SK-N-SH treated with all-trans-retinoic acid at 6 μM for 48 hours (cell line): Measurements from ENCODE around the gene EPN2.

Source experiments
- ATAC-seq: fragments of 200-7000 bp; cut with Tn5 transposase; 3 replicates; pipeline ENCODE4 v1.9.1; 2020; ENCODE audit warnings: mild to moderate bottlenecking, moderate library complexity
- ARNTL ChIP-seq: fragments of 450-650 bp; formaldehyde crosslinking; IDR thresholded peaks from 2 replicates; pipeline ENCODE4 v1.5.0; 2020; ENCODE audit warnings: low read depth, mild to moderate bottlenecking, moderate library complexity, borderline replicate concordance
- BACH2 ChIP-seq: fragments of 250-450 bp; sonication (Bioruptor Pico); IDR thresholded peaks from 2 replicates; pipeline ENCODE4 v1.9.0; 2021; ENCODE audit warnings: mild to moderate bottlenecking, borderline replicate concordance
- CSDC2 ChIP-seq: fragments of 250-450 bp; sonication (Bioruptor Pico); IDR thresholded peaks from 2 replicates; pipeline ENCODE4 v1.5.0; 2020; ENCODE audit warnings: mild to moderate bottlenecking, moderate library complexity
- CSRNP3 ChIP-seq: fragments of 250-450 bp; sonication (Bioruptor Pico); IDR thresholded peaks from 2 replicates; pipeline ENCODE4 v1.5.1; 2021; ENCODE audit warnings: mild to moderate bottlenecking, moderate library complexity
- ESRRG ChIP-seq: fragments of 250-450 bp; sonication (Bioruptor Pico); IDR thresholded peaks from 2 replicates; pipeline ENCODE4 v1.6.1; 2021; ENCODE audit warnings: mild to moderate bottlenecking
- GLIS3 ChIP-seq: fragments of 250-450 bp; sonication (Bioruptor Pico); IDR thresholded peaks from 2 replicates; pipeline ENCODE4 v1.5.0; 2020; ENCODE audit warnings: mild to moderate bottlenecking, moderate library complexity
- ISL1 ChIP-seq: fragments of 250-450 bp; sonication (Bioruptor Pico); IDR thresholded peaks from 2 replicates; pipeline ENCODE4 v2.1.2; 2022; ENCODE audit warnings: mild to moderate bottlenecking, moderate library complexity
- OSR1 ChIP-seq: fragments of 250-450 bp; sonication (Bioruptor Pico); IDR thresholded peaks from 2 replicates; pipeline ENCODE4 v1.8.0; 2022; ENCODE audit warnings: moderate library complexity, mild to moderate bottlenecking, inconsistent platforms
- POU6F1 ChIP-seq: fragments of 250-450 bp; sonication (Bioruptor Pico); IDR thresholded peaks from 2 replicates; pipeline ENCODE4 v1.8.0; 2021; ENCODE audit warnings: low read depth, mild to moderate bottlenecking, moderate library complexity, borderline replicate concordance
- PPARA ChIP-seq: fragments of 250-450 bp; sonication (Bioruptor Pico); IDR thresholded peaks from 2 replicates; pipeline ENCODE4 v1.5.0; 2020; ENCODE audit warnings: mild to moderate bottlenecking, borderline replicate concordance
- RARB ChIP-seq: fragments of 250-450 bp; sonication (Bioruptor Pico); IDR thresholded peaks from 2 replicates; pipeline ENCODE4 v1.8.0; 2021; ENCODE audit warnings: mild to moderate bottlenecking, moderate library complexity
- SNAI2 ChIP-seq: fragments of 250-450 bp; sonication (Bioruptor Pico); IDR thresholded peaks from 2 replicates; pipeline ENCODE4 v1.5.0; 2020; ENCODE audit warnings: mild to moderate bottlenecking, moderate library complexity
- TCF4 ChIP-seq: fragments of 250-450 bp; sonication (Bioruptor Pico); IDR thresholded peaks from 2 replicates; pipeline ENCODE4 v1.8.0; 2021; ENCODE audit warnings: mild to moderate bottlenecking, moderate library complexity, borderline replicate concordance
- TOX ChIP-seq: fragments of 250-450 bp; sonication (Bioruptor Pico); IDR thresholded peaks from 2 replicates; pipeline ENCODE4 v1.8.0; 2021; ENCODE audit warnings: mild to moderate bottlenecking, moderate library complexity, borderline replicate concordance
- ZC3H10 ChIP-seq: fragments of 250-450 bp; sonication (Bioruptor Pico); IDR thresholded peaks from 2 replicates; pipeline ENCODE4 v1.5.1; 2021; ENCODE audit warnings: mild to moderate bottlenecking, moderate library complexity
- ZFP3 ChIP-seq: fragments of 250-450 bp; sonication (Bioruptor Pico); IDR thresholded peaks from 2 replicates; pipeline ENCODE4 v1.5.0; 2020; ENCODE audit warnings: mild to moderate bottlenecking, moderate library complexity
- ZNF565 ChIP-seq: fragments of 450-650 bp; formaldehyde crosslinking; conservative IDR thresholded peaks from 2 replicates; pipeline ENCODE4 v1.5.0; 2020; ENCODE audit warnings: low read depth, mild to moderate bottlenecking, moderate library complexity
- ZNF70 ChIP-seq: fragments of 450-650 bp; formaldehyde crosslinking; IDR thresholded peaks from 2 replicates; pipeline ENCODE4 v1.5.0; 2020; ENCODE audit warnings: mild to moderate bottlenecking, moderate library complexity
- ZNF8 ChIP-seq: fragments of 450-650 bp; formaldehyde crosslinking; IDR thresholded peaks from 2 replicates; pipeline ENCODE4 v1.5.0; 2020; ENCODE audit warnings: mild to moderate bottlenecking, moderate library complexity
- TF ChIP-seq, protein P1 (sequence below): fragments of 250-450 bp; sonication (Bioruptor Pico); IDR thresholded peaks from 2 replicates; pipeline ENCODE4 v1.5.1; 2020; ENCODE audit warnings: low read depth, mild to moderate bottlenecking, moderate library complexity
- TF ChIP-seq, protein P2 (sequence below): fragments of 250-450 bp; sonication (Bioruptor Pico); IDR thresholded peaks from 2 replicates; pipeline ENCODE4 v1.8.0; 2020; ENCODE audit warnings: mild to moderate bottlenecking, moderate library complexity, borderline replicate concordance
- TF ChIP-seq, protein P3 (sequence below): fragments of 250-450 bp; sonication (Bioruptor Pico); IDR thresholded peaks from 2 replicates; pipeline ENCODE4 v1.5.0; 2020; ENCODE audit warnings: mild to moderate bottlenecking, moderate library complexity

EPN2 gene

DNA sequence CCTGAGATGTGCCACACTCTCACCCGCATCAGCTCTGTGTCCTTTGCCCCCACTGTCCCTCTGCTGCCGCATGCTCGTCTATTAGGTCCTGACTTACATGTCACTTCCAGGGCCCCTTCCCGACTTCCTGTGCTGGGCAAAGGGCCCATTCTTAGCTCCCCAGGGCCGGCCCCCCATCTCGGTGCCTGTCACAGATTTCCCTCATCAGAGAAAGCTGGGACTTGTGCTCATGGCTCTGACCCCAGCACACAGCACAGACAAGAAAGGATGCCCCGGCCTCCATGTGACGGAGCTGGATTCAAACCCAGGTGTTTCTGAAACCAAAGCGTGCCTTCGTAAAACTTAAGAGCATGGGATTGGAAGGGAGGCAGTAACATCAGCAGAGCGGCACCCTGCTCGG, 135.3 kb downstream of the EPN2 start:
- TF ChIP-seq, protein P1, sequence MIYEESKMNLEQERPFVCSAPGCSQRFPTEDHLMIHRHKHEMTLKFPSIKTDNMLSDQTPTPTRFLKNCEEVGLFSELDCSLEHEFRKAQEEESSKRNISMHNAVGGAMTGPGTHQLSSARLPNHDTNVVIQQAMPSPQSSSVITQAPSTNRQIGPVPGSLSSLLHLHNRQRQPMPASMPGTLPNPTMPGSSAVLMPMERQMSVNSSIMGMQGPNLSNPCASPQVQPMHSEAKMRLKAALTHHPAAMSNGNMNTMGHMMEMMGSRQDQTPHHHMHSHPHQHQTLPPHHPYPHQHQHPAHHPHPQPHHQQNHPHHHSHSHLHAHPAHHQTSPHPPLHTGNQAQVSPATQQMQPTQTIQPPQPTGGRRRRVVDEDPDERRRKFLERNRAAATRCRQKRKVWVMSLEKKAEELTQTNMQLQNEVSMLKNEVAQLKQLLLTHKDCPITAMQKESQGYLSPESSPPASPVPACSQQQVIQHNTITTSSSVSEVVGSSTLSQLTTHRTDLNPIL = no peak
- no peak for TF ChIP-seq ISL1
- no peak for TF ChIP-seq POU6F1 (CRISPR knock-in tag)
- TF ChIP-seq OSR1 = no peak
- no peak for TF ChIP-seq GLIS3
- no peak for TF ChIP-seq ZNF8 (CRISPR knock-in tag)
- no peak for TF ChIP-seq CSRNP3
- TF ChIP-seq ESRRG (CRISPR knock-in tag) = no peak
- TF ChIP-seq, protein P2, sequence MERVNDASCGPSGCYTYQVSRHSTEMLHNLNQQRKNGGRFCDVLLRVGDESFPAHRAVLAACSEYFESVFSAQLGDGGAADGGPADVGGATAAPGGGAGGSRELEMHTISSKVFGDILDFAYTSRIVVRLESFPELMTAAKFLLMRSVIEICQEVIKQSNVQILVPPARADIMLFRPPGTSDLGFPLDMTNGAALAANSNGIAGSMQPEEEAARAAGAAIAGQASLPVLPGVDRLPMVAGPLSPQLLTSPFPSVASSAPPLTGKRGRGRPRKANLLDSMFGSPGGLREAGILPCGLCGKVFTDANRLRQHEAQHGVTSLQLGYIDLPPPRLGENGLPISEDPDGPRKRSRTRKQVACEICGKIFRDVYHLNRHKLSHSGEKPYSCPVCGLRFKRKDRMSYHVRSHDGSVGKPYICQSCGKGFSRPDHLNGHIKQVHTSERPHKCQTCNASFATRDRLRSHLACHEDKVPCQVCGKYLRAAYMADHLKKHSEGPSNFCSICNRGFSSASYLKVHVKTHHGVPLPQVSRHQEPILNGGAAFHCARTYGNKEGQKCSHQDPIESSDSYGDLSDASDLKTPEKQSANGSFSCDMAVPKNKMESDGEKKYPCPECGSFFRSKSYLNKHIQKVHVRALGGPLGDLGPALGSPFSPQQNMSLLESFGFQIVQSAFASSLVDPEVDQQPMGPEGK = no peak
- no peak for TF ChIP-seq ZNF565 (CRISPR knock-in tag)
- no peak for TF ChIP-seq ARNTL (CRISPR knock-in tag)
- no peak for TF ChIP-seq RARB (CRISPR knock-in tag)
- no peak for TF ChIP-seq PPARA
- TF ChIP-seq ZC3H10 (CRISPR knock-in tag) = no peak
- no peak for TF ChIP-seq CSDC2 (CRISPR knock-in tag)
- TF ChIP-seq BACH2 (CRISPR knock-in tag) = no peak
- ATAC-seq = no peak

DNA sequence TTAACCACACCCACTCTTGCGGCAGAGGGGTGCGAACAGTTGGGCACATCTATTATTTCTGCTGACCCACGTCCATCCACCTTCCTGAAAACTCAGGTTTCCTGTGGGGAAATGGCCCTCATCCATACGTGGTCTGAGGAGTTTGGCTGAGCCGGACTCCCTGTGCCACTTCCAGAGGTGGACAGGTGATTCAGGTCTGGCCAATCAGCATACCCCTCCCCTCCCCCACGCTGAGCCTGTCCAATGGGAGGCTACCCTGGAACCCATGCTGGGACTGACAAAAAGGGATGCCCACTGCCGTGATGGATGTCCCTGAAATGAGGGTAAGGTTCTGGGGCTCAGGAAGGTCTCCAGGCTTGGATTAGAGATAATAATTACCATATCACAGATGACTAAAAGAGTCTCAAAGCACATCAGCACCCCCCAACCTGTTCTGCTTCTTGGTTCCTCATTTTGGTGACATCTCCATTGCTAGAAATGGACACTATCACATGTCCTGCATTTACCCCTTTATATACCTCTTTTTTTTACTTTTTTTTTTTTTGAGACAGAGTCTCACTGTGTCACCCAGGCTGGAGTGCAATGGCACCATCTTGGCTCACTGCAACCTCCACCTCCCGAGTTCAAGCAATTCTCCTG, 135.8 kb downstream of the EPN2 start:
- no peak for ATAC-seq
- TF ChIP-seq CSDC2 (CRISPR knock-in tag) (no peak), ISL1 (no peak), ZNF70 (CRISPR knock-in tag) (no peak)

DNA sequence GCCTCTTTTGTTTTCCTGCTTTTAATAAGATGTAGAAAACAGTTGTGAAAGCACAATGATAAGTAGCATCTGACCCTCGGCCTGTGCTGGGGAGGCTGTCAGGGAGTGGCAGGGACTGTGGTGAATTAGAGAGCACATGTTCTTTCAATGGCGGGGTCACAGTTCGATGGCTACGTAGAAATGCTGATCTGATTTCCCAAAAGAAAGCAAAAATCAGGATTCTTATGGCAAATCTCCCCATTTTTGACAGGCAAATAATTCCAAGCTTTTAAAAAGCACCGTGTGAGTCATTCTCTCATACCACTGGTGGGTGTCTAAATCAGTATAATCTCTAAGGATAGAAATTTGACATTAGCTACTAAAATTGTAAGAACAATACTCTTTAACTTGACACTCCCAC, 137.0 kb downstream of the EPN2 start:
- TF ChIP-seq RARB (CRISPR knock-in tag) = no peak
- no peak for TF ChIP-seq TOX (CRISPR knock-in tag)
- TF ChIP-seq BACH2 (CRISPR knock-in tag) = no peak
- no peak for TF ChIP-seq OSR1
- no peak for TF ChIP-seq ZNF565 (CRISPR knock-in tag)
- TF ChIP-seq ZNF70 (CRISPR knock-in tag) = no peak
- no peak for TF ChIP-seq ZNF8 (CRISPR knock-in tag)
- TF ChIP-seq, protein P1 = no peak
- no peak for TF ChIP-seq ARNTL (CRISPR knock-in tag)
- TF ChIP-seq GLIS3 = no peak
- TF ChIP-seq SNAI2 (CRISPR knock-in tag) = no peak
- TF ChIP-seq TCF4 = no peak
- TF ChIP-seq PPARA = no peak
- no peak for TF ChIP-seq ZFP3 (CRISPR knock-in tag)
- TF ChIP-seq CSDC2 (CRISPR knock-in tag) = no peak
- TF ChIP-seq CSRNP3 = no peak
- TF ChIP-seq, protein P3, sequence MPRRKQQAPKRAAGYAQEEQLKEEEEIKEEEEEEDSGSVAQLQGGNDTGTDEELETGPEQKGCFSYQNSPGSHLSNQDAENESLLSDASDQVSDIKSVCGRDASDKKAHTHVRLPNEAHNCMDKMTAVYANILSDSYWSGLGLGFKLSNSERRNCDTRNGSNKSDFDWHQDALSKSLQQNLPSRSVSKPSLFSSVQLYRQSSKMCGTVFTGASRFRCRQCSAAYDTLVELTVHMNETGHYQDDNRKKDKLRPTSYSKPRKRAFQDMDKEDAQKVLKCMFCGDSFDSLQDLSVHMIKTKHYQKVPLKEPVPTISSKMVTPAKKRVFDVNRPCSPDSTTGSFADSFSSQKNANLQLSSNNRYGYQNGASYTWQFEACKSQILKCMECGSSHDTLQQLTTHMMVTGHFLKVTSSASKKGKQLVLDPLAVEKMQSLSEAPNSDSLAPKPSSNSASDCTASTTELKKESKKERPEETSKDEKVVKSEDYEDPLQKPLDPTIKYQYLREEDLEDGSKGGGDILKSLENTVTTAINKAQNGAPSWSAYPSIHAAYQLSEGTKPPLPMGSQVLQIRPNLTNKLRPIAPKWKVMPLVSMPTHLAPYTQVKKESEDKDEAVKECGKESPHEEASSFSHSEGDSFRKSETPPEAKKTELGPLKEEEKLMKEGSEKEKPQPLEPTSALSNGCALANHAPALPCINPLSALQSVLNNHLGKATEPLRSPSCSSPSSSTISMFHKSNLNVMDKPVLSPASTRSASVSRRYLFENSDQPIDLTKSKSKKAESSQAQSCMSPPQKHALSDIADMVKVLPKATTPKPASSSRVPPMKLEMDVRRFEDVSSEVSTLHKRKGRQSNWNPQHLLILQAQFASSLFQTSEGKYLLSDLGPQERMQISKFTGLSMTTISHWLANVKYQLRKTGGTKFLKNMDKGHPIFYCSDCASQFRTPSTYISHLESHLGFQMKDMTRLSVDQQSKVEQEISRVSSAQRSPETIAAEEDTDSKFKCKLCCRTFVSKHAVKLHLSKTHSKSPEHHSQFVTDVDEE = no peak
- TF ChIP-seq, protein P2 = no peak
- ATAC-seq = no peak
